HepG2 (cell line): ENCODE results near the gene TWNK. TPM values are rescaled to one million over a fixed set of nuclear protein-coding genes. Genes with fewer than 3 reads are reported as not detected.

Experiments
- ATAC-seq: fragments of 200-7000 bp; cut with Tn5 transposase; 3 replicates; pipeline ENCODE4 v1.9.1; 2020; ENCODE audit warnings: mild to moderate bottlenecking, moderate library complexity
- BruUV-seq: library from RNA; stranded (reverse); fragments of 400-500 nt; replicated peaks from 2 replicates; lab custom pipeline; 2021; lab: Mats Ljungman, UMichigan
- CTCF ChIA-PET: fragments of 300-600 bp; formaldehyde crosslinking; extraction: SDS; loops from one replicate; lab custom pipeline; 2021; ENCODE audit warnings: low total read pairs, inconsistent platforms, low intra/inter-chr PET ratio; lab: Yijun Ruan, JAX
- POLR2A ChIA-PET: fragments of 350-600 bp; sonication (Branson Sonifier 250); formaldehyde crosslinking; loops from one replicate; lab custom pipeline; 2020; ENCODE audit warnings: antibody characterized with exemption, inconsistent platforms; lab: Yijun Ruan, JAX
- DNase-seq: peaks from one replicate; pipeline ENCODE4 v3.0.0-alpha.2; 2015; ENCODE audit warnings: low spot score
- FAIRE-seq: peaks from 3 replicates; lab custom pipeline; 2011; peaks lifted over from hg19 to GRCh38; lab: Jason Lieb, UNC
- H2AFZ ChIP-seq: one replicate; pipeline ENCODE4 v1.6.1; 2011; ENCODE audit warnings: low read length, inconsistent platforms
- H3K27ac ChIP-seq: fragments of 300-600 bp; 3 replicates; pipeline ENCODE4 v1.8.0; 2011; ENCODE audit warnings: mixed run types, mild to moderate bottlenecking, mixed read lengths, low read length, inconsistent platforms; ENCODE audit not compliant: insufficient read depth; ENCODE audit errors: extremely low read length
- H3K27me3 ChIP-seq, 2 experiments: fragments of 200-600 bp in 1 of 2; 2 replicates in 1 of 2; 3 replicates in 1 of 2; pipeline versions ENCODE4 v1.6.0 to v1.8.0; 2011; ENCODE audit warnings: low read length in 2 of 2, mild to moderate bottlenecking in 2 of 2, moderate library complexity in 2 of 2, inconsistent platforms in 1 of 2; ENCODE audit not compliant: insufficient read depth in 2 of 2, control insufficient read depth in 1 of 2
- H3K36me3 ChIP-seq, 2 experiments: fragments of 200-600 bp in 1 of 2; replicated peaks in 1 of 2; 2 replicates in 1 of 2; 3 replicates in 1 of 2; pipeline versions ENCODE4 v1.5.1 to v1.8.0; 2011; ENCODE audit warnings: low read length in 2 of 2, inconsistent platforms in 1 of 2; ENCODE audit not compliant: insufficient read depth in 2 of 2, control insufficient read depth in 1 of 2
- H3K4me1 ChIP-seq: 2 replicates; pipeline ENCODE4 v1.5.1; 2012; ENCODE audit warnings: low read length, inconsistent platforms; ENCODE audit not compliant: insufficient read depth
- H3K4me2 ChIP-seq: 2 replicates; pipeline ENCODE4 v1.6.0; 2011; ENCODE audit warnings: low read depth, low read length, inconsistent platforms
- H3K4me3 ChIP-seq, 3 experiments: fragments of 200-600 bp in 1 of 3; sonication (generic), shearing (Covaris generic) in 1 of 3; replicated peaks in 1 of 3; 2 replicates each; pipeline ENCODE4 v1.5.1; 2011 to 2016; ENCODE audit warnings: low read length in 3 of 3, inconsistent platforms in 2 of 3, low read depth in 2 of 3, mild to moderate bottlenecking in 2 of 3, control low read depth in 1 of 3, mixed read lengths in 1 of 3; ENCODE audit not compliant: insufficient read depth in 1 of 3
- H3K79me2 ChIP-seq: one replicate; pipeline ENCODE4 v1.6.1; 2011; ENCODE audit warnings: low read length, inconsistent platforms; ENCODE audit not compliant: insufficient read depth
- H3K9ac ChIP-seq: 2 replicates; pipeline ENCODE4 v1.6.0; 2011; ENCODE audit warnings: mild to moderate bottlenecking, low read depth, low read length, inconsistent platforms; ENCODE audit not compliant: insufficient read depth
- H3K9me3 ChIP-seq: 2 replicates; pipeline ENCODE4 v1.5.1; 2012; ENCODE audit warnings: mild to moderate bottlenecking, low read length
- H4K20me1 ChIP-seq: 2 replicates; pipeline ENCODE4 v1.6.0; 2011; ENCODE audit warnings: inconsistent platforms, mild to moderate bottlenecking, low read length, moderate library complexity; ENCODE audit not compliant: insufficient read depth
- AGO2 ChIP-seq: fragments of 200-400 bp; formaldehyde crosslinking; optimal IDR thresholded peaks from 2 replicates; pipeline ENCODE3; 2017; ENCODE audit warnings: mild to moderate bottlenecking, low read depth, low read length, moderate library complexity
- BCL6 ChIP-seq: IDR thresholded peaks from 2 replicates; pipeline ENCODE4 v1.6.1; 2016; ENCODE audit warnings: missing genetic modification reagents, missing compliant biosample characterization
- FOXK1 ChIP-seq: sonication (generic); formaldehyde crosslinking; IDR thresholded peaks from 2 replicates; pipeline ENCODE4 v1.4.0; 2020; ENCODE audit warnings: low read depth, missing genetic modification reagents, borderline replicate concordance
- FOXP1 ChIP-seq, 2 experiments: fragments of 450-650 bp in 1 of 2; IDR thresholded peaks; 2 replicates each; pipeline ENCODE4 v1.6.1; 2017 to 2018; ENCODE audit warnings: antibody characterized with exemption in 1 of 2
- GATAD2A ChIP-seq: IDR thresholded peaks from 2 replicates; pipeline ENCODE4 v1.6.1; 2016
- GZF1 ChIP-seq: sonication (generic); formaldehyde crosslinking; IDR thresholded peaks from 2 replicates; pipeline ENCODE4 v1.5.1; 2020; ENCODE audit warnings: mild to moderate bottlenecking, missing genetic modification reagents
- MIER3 ChIP-seq: IDR thresholded peaks from 2 replicates; pipeline ENCODE4 v1.6.1; 2016; ENCODE audit warnings: missing compliant biosample characterization, borderline replicate concordance
- NFKB2 ChIP-seq: sonication (generic); formaldehyde crosslinking; IDR thresholded peaks from 2 replicates; pipeline ENCODE4 v1.4.0; 2020; ENCODE audit warnings: missing genetic modification reagents, borderline replicate concordance
- SP4 ChIP-seq: sonication (generic); formaldehyde crosslinking; IDR thresholded peaks from 2 replicates; pipeline ENCODE4 v1.8.1; 2023; ENCODE audit warnings: mild to moderate bottlenecking, missing genetic modification reagents
- ZNF44 ChIP-seq: sonication (generic); formaldehyde crosslinking; IDR thresholded peaks from 2 replicates; pipeline ENCODE4 v1.5.1; 2020; ENCODE audit warnings: mild to moderate bottlenecking, missing genetic modification reagents
- ZNF546 ChIP-seq: sonication (generic); formaldehyde crosslinking; conservative IDR thresholded peaks from 2 replicates; pipeline ENCODE4 v1.8.1; 2023; ENCODE audit warnings: mild to moderate bottlenecking, missing genetic modification reagents
- ZNF572 ChIP-seq: sonication (generic); formaldehyde crosslinking; IDR thresholded peaks from 2 replicates; pipeline ENCODE4 v1.5.1; 2020; ENCODE audit warnings: mild to moderate bottlenecking, missing genetic modification reagents
- ZNF574 ChIP-seq: sonication (generic); formaldehyde crosslinking; IDR thresholded peaks from 2 replicates; pipeline ENCODE4 v1.4.0; 2020; ENCODE audit warnings: missing genetic modification reagents
- ZNF773 ChIP-seq: sonication (generic); formaldehyde crosslinking; IDR thresholded peaks from 2 replicates; pipeline ENCODE4 v1.4.0; 2020; ENCODE audit warnings: missing genetic modification reagents, borderline replicate concordance
- WGBS: methylation state at CpG from one replicate; pipeline ENCODE4 v1.1.6; 2017; ENCODE audit warnings: low lambda C conversion rate; 5-methylcytosine and 5-hydroxymethylcytosine counted together
- in situ Hi-C: cut with HindIII; loops from 2 replicates; pipeline ENCODE4 v1.10.0; 2017; ENCODE audit warnings: low pct_unique_long_range_greater_than_20kb; ENCODE audit not compliant: extremely low pct_ligation_motif_present
- intact Hi-C: fragments of 100-400 bp; cut with micrococcal nuclease; formaldehyde crosslinking; loops from one replicate; pipeline ENCODE4 v1.10.0; 2022; ENCODE audit not compliant: unreplicated experiment
- polyA plus RNA-seq, 8 experiments: library from polyadenylated mRNA; depleted of rRNA in 3 of 8; stranded (reverse) in 7 of 8; unstranded in 1 of 8; fragments of >200 nt; fragmentation: Illumina TruSeq in 4 of 8; extraction: Trizol in 4 of 8; gene quantifications; 2 replicates each; pipeline versions ENCODE4 v1.2.1 to v1.2.3, GENCODE V29; 2011 to 2016; ENCODE audit warnings: low read depth in 4 of 8, missing spikeins in 1 of 8, mixed read lengths in 1 of 8; ENCODE audit not compliant: insufficient read depth in 1 of 8
- total RNA-seq, 5 experiments: library from RNA; depleted of rRNA; stranded (reverse); fragments of >200 nt; fragmentation: Illumina TruSeq; extraction: Trizol; gene quantifications; 2 replicates each; pipeline ENCODE4 v1.2.3, GENCODE V29; 2016; ENCODE audit warnings: low read depth in 1 of 5
- TF ChIP-seq, protein P1 (sequence below): sonication (generic); formaldehyde crosslinking; IDR thresholded peaks from 2 replicates; pipeline ENCODE4 v1.5.0; 2020; ENCODE audit warnings: missing genetic modification reagents
- TF ChIP-seq, protein P2 (sequence below): sonication (generic); formaldehyde crosslinking; IDR thresholded peaks from 2 replicates; pipeline ENCODE4 v1.4.0; 2020; ENCODE audit warnings: mild to moderate bottlenecking, missing genetic modification reagents

The TWNK gene
- total and polyA plus RNA-seq, 2 of the 13 experiments (the other 11 are each of a cell fraction or from before 2014, with no cell fraction given), result 10.7 to 16.5 TPM

- DNase-seq, result peak; percentile 49
- ChIA-PET CTCF (no interaction called here), POLR2A (interaction anchor here (0.6 to 4.6 kb wide), 10 partner anchors 9 to 62 kb away, joined by 3 to 51 read pairs (median 10); partner anchors contain the start of genes KAZALD1, LZTS2 and SEMA4G)
- Histone ChIP-seq H3K4me2 (peak overlapping the region; percentile 96), H3K36me3 (peaks cover 5 to 18% of the 10 kb centered on the region in 2 experiments; a peak in 3 of 5 replicates), H3K4me1 (peaks cover 66% of the 10 kb centered on the region), H2AFZ (no peak overlapping the region), H3K4me3 (peak overlapping the region; percentile 73 to 80 (median 74)), H3K79me2 (no peaks in the 10 kb centered on the region), H3K27ac (peak overlapping the region; percentile 65), H3K27me3 (no peaks in the 10 kb centered on the region; a peak in 1 of 5 replicates), H3K9ac (peak overlapping the region; percentile 77), H3K9me3 (no peaks in the 10 kb centered on the region), H4K20me1 (no peaks in the 10 kb centered on the region)
- in situ Hi-C loops (loop anchor here (5.0 kb wide), 1 partner anchor 35 kb away; no protein-coding TSS in a partner anchor), intact Hi-C loops (loop anchor here (5.0 kb wide), 1 partner anchor 35 kb away; no protein-coding TSS in a partner anchor)
- BruUV-seq, result no TSS peak
- 4% methylated on average over 11 of the region's 47 CpGs for WGBS
- FAIRE-seq, result peak; percentile 15
- peak; percentile 71 for ATAC-seq
- TF ChIP-seq AGO2 (peak; percentile 54), SP4 (CRISPR knock-in tag) (peak; percentile 30; the same call in 1 of the 2 replicates), ZNF546 (CRISPR knock-in tag) (0 out of 2 replicates have a peak, but pooled peaks have one; percentile 26), GATAD2A (CRISPR knock-in tag) (0 out of 2 replicates have a peak, but pooled peaks have one; percentile 1), ZNF574 (CRISPR knock-in tag) (peak; percentile 33; the same call in 1 of the 2 replicates), FOXP1 (IDR thresholded peaks at IDR 0.05) (no peak), FOXP1 (CRISPR knock-in tag; IDR thresholded peaks at IDR 0.05) (0 out of 2 replicates have a peak, but pooled peaks have one; percentile 8), ZNF44 (CRISPR knock-in tag) (0 out of 2 replicates have a peak, but pooled peaks have one; percentile 36), GZF1 (CRISPR knock-in tag) (0 out of 2 replicates have a peak, but pooled peaks have one; percentile 54), ZNF572 (CRISPR knock-in tag) (no peak), NFKB2 (CRISPR knock-in tag) (peak; percentile 42; the same call in 1 of the 2 replicates), ZNF773 (CRISPR knock-in tag) (no peak), BCL6 (CRISPR knock-in tag) (peak; percentile 61), FOXK1 (peak; percentile 63; the same call in 1 of the 2 replicates), MIER3 (no peak)
- TF ChIP-seq, protein P1, sequence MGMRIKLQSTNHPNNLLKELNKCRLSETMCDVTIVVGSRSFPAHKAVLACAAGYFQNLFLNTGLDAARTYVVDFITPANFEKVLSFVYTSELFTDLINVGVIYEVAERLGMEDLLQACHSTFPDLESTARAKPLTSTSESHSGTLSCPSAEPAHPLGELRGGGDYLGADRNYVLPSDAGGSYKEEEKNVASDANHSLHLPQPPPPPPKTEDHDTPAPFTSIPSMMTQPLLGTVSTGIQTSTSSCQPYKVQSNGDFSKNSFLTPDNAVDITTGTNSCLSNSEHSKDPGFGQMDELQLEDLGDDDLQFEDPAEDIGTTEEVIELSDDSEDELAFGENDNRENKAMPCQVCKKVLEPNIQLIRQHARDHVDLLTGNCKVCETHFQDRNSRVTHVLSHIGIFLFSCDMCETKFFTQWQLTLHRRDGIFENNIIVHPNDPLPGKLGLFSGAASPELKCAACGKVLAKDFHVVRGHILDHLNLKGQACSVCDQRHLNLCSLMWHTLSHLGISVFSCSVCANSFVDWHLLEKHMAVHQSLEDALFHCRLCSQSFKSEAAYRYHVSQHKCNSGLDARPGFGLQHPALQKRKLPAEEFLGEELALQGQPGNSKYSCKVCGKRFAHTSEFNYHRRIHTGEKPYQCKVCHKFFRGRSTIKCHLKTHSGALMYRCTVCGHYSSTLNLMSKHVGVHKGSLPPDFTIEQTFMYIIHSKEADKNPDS (CRISPR knock-in tag), result peak; percentile 25; the same call in 1 of the 2 replicates
- TF ChIP-seq, protein P2, sequence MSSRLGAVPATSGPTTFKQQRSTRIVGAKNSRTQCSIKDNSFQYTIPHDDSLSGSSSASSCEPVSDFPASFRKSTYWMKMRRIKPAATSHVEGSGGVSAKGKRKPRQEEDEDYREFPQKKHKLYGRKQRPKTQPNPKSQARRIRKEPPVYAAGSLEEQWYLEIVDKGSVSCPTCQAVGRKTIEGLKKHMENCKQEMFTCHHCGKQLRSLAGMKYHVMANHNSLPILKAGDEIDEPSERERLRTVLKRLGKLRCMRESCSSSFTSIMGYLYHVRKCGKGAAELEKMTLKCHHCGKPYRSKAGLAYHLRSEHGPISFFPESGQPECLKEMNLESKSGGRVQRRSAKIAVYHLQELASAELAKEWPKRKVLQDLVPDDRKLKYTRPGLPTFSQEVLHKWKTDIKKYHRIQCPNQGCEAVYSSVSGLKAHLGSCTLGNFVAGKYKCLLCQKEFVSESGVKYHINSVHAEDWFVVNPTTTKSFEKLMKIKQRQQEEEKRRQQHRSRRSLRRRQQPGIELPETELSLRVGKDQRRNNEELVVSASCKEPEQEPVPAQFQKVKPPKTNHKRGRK (CRISPR knock-in tag), result no peak
Observed at GRCh38 chr10:101031796-101032636, 44.7 kb downstream of the TWNK start.
